ENCODE data around the gene NHLH1.
"Not testable (repeated sequence)": the region's sequence is repeated elsewhere in the genome, so short reads cannot be mapped to it uniquely, and the experiment has no call there.

Gene NHLH1

DNA sequence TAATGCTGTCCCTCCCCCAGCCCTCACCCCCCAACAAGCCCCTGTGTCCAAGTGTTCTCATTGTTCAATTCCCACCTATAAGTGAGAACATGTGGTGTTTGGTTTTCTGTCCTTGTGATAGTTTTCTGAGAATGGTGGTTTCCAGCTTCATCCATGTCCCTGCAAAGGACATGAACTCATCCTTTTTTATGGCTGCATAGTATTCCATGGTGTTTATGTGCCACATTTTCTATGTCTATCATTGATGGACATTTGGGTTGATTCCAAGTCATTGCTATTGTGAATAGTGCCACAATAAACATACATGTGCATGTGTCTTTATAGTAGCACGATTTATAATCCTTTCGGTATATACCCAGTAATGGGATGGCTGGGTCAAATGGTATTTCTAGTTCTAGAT lies 17.9 kb downstream of the NHLH1 start:
- DNase-seq = not testable (repeated sequence)

DNA sequence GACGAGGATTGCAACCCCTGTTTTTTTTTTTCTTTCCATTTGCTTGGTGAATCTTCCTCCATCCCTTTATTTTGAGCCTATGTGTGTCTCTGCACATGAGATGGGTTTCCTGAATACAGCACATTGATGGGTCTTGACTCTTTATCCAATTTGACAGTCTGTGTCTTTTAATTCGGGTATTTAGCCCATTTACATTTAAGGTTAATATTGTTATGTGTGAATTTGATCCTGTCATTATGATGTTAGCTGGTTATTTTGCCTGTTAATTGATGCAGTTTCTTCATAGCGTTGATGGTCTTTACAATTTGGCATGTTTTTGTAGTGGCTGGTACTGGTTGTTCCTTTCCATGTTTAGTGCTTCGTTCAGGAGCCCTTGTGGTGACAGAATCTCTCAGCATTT lies 21.5 kb downstream of the NHLH1 start:
- not testable (repeated sequence) for DNase-seq

DNA sequence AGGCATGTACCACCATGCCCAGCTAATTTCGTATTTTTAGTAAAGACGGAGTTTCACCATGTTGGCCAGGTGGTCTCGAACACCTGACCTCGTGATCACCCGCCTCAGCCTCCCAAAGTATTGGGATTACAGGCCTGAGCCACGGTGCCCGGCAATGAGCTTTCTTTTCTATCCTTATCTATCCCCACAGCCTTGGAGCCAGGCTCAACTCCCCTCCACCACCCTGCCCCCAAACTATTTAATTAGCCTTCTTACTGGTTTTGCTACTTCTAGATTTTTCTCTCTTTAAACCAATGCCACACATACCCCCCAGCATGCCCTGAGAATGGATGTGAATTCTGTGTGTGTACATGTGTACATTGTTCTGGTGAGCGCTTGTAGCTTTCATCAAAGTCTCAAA lies 27.8 kb downstream of the NHLH1 start:
- DNase-seq = no peak

DNA sequence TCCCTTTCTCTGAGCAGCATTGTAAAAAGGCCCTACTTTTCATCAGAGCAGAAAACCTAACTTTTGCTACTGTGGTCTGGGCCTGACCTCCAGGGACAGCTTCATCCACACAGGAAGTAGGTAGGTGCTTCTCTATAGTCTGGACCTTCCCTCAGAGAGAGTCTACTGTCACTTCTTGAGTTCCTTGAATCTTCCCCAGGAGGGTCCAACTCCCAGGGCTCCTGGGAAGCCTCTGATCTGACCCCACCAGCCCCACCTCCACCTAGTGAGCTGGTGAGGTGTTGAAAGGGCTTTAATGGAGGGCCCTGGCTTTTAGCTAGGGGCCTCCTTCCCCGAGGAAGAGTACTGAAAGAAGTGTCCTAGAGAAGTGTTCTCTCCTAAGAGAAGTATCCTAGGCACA lies 30.8 kb downstream of the NHLH1 start:
- DNase-seq = no peak

DNA sequence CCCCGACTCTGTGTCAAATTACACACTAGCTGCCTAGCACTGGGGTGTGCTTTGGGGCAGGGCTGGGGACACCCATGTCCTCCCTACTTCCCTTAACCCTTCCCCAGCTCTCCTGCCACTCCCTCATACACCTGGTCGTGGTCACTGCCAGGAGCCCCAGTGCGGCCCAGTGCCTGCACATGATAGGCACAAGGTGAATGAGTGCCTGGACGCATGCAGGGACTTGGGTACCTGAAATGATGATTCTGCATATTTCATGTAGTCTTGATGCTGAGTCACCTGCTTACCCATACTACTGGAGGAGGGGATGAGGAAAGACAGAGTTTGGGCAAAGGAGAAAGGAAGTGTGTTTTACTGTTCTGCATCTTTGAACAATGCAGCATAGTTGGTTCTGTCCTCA lies 32.0 kb downstream of the NHLH1 start:
- no peak for DNase-seq

DNA sequence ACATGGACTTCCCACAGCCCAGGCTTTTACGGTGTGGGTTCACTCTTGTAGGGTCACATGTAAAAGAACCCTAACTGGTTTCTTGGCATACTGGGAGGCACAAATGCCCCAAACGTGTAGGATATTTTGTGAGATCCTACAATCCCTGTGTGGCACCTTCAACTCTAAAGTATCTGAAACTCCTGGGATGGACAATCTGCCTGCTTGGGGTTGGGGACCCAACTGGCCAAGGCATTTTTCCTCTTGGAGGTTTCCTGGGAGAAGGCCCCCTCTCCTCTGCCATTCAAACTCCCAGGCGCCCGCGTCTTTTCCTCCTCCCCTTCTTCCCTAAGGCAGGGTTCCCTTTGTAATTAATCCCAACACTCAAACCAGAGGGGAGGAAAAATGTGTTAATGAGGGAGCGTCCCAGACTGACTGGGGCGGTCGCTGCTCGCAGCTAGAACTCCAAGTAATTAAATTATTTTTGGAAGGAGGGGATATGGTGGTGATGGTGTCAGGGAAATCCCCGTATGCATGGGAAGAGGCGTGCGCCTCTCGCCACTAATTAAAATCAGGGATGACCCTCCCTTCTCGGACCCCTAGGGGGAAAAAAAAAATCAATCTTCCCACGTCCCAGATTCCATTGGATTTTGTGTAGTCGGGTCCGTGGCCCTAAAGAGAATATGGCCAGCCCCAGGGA lies 32.8 kb downstream of the NHLH1 start:
- DNase-seq = no peak

DNA sequence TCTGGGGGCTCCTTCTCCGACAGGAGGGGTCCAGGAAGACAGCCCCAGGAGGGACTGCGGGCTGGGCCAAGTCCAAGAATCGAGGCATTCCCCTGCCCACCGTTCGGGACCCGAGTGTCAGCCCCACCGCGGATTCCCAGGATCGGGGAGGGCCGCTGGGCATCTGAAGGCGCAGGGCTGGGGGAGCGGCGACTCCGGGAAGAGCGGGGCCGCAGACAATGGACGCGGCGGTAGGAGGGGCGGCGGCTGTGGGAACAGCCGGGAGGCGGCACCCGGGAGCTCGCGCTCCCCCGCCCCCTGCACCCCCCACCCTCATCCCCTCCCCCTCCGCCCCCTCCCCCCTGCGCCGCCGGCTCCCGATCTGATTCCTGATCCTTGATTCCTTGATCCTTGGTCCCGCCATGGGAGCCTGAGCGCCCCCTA lies 33.4 kb downstream of the NHLH1 start, which contains the start of gene VANGL2:
Gene VANGL2 (plus strand): TSS at position 342 of the 423 bp plus-strand sequence. CDS start 15,274 bp downstream, outside the sequence.
- DNase-seq = peak; percentile 79

DNA sequence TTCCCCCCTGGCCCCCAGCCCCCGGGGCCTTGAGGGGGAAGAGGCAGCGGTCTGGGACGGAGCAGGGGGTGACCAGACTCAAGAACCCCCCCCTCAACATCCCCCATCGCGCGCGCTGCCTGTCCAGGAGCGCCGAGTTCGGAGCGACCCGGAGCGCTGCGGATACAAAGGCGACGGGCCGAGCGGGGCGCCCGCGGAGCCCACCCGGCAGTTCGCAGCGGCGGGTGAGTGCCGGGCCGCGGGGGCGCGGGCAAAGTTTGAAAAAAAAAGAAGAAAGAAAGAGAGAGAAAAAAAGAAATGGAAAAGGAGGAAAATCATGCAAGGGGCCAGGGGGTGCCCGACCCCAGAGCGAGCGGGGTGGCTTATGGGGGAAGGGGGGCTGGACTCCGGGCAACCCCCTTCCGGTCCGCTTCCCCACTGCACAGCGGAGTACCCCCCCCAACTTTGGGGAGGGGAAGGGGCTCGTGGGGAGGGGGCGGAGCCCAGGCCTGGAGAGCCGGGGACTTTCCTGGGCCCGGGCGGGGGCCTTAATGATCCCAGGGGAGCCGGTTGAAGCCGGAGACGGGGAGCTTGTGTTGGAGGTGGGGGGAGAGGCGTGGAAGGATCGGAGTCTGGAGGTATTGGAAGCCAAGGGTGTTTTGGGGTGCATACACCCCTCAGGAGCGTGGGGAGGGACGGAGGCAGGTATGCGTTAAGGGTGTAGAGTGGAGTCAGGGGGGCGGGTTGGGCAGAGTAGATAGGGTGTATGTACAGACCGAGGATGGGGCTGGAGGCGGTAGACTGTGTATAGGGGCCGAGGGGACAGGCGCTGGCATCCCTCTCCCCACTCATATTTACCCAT lies 34.0 kb downstream of the NHLH1 start:
- DNase-seq = peak; percentile 58

DNA sequence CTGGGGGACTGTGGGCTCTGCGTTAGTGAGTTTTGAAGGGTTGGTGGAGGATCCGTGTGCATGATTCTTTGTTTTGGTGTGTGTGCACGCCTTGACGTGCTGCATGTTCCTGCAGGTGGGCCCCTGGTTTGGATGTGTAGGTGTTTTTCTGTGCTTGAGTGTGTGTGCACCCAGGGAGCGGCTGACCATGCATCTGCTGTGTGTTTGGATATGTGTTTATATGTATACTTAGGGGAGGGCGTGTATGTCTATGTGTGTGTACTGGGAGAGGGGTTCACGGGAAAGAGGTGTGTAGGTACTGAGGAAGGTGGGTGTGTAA lies 34.6 kb downstream of the NHLH1 start:
- no peak for DNase-seq

DNA sequence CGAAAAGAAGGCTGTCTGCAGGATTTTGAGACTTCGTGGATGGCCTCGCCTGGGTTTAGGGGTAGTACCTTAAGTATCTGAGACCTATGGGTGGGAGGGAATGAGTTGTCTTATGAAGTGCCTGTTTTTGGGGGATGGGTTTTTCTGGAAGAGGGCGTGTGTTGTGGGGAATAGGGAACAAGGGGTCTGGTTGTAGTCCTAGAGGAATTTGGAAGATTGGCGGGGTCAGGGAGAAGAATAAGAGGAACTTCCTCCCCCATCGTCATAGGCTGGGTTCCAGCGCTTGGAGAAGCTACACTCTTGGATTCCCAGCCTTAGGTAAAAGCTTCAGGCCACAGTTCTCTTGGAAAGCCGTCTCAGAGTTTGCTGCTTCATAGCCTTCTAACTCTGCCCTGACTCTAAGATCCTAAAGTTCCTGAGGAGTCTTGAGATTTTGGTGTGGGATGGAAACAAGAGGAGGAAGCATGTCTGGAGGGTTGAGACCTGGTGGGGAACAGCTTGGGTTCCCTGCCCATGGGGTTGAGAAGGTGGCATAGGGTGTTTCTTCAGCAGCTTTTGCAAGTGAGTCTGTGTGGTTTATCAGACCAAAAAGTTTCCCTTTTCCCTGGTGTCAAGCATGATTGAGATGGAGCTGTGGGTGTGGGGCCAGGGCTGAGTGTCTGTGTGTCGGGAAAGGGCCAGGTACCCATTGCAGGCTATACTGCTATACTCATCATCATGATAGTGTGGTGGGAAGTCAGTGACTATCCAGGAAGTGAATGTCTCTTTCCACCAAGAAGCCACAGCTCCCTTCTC lies 35.3 kb downstream of the NHLH1 start:
- no peak for DNase-seq

DNA sequence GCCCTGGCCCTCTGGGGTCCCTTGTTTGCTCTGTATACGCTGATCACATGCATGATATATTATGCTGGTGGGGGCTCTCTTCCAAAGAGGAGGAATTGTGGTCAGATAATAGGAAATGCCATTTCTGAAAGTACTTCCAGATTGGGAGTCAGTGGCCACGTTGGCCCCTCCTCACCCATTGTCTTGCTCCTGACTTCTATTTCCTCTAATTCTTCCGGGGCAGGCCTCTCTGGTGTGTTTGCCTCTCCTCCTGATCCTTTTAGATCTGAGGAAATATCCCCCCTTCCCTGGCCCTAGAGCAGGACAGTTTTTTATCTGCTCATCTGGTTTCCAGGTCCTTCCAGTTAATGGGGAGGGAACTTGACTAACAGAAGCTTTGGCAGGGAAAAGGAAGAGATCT lies 36.4 kb downstream of the NHLH1 start:
- no peak for DNase-seq

DNA sequence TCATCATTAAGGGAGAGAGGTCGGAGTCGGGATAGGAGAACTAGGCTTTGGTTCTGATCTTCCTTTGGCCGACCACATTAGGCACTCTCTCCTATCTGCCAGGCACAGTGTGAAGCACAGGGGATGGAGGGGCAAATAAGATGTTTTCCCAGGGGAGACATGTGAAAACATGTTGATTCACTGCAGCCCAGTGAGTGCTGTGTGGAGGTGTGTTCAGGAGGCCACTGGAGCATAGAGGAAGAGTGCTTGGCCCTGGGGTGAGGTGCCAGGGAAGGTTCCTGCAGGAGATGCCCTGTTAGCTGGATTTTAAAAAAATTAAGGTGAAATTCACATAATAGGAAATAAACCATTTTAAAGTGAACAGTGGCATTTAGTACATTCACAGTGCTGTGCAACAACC lies 37.2 kb downstream of the NHLH1 start:
- no peak for DNase-seq

DNA sequence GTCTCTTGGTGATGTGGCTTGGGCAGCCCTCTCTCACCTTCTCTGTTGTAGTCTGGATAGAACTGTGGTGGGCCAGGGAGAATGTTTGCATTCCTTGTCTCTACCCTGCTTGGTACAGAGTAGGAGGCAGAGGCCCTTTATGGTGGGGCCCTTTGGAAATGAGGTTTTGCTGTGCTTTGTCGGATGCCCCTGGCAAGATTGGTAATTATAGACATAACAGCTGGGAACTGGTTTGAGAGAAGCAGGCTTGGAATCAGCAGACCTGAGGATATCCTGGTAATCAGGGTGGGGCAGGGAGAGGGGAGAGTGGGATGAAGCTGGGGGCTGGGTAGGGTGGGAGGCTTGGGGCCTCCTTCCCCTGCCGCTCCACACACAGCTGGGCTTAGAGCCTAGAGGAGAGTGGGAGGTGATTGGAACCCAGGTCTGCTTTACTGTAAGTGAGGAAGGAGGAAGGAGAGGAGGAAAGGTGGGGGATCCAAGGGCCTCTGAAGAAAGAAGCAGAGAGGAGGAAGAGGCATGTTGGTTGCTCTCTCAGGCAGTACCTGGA lies 38.5 kb downstream of the NHLH1 start:
- DNase-seq = no peak

DNA sequence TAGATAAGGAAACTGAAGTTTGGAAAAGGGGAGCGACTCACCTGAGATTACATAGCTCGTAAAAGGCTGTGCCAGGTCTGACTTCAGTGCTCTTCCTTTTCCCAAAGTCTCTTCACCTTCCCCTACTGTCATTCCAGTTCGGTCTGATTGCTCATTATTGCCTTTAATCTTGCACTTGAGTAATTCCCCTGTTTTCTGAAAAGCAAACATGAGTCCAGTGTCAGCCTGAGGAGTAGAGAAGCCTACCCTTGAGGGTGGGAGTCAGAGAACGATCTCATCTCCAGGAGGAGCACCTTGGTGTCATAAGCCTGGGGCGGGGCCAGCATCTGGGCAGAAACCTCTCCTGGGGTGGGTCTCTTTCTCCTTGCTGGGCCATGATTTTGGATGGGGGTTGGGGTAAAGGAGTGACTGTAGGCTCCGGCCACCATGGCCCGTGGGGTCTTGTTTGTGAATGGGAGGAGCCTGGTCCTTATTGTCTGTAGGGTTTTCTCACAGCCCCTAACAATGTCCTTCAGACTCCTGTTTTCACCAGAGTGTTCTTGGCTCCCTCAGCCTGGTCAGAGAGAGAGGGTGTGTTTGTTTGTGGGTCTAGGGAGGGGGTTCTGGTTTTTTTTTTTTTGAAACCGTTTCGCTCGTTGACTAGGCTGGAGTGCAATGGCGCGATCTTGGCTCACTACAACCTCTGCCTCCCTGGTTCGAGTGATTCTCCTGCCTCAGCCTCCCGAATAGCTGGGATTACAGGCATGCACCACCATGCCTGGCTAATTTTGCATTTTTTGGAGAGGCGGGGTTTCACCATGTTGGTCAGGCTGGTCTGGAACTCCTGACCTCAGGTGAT lies 39.5 kb downstream of the NHLH1 start:
- no peak for DNase-seq

DNA sequence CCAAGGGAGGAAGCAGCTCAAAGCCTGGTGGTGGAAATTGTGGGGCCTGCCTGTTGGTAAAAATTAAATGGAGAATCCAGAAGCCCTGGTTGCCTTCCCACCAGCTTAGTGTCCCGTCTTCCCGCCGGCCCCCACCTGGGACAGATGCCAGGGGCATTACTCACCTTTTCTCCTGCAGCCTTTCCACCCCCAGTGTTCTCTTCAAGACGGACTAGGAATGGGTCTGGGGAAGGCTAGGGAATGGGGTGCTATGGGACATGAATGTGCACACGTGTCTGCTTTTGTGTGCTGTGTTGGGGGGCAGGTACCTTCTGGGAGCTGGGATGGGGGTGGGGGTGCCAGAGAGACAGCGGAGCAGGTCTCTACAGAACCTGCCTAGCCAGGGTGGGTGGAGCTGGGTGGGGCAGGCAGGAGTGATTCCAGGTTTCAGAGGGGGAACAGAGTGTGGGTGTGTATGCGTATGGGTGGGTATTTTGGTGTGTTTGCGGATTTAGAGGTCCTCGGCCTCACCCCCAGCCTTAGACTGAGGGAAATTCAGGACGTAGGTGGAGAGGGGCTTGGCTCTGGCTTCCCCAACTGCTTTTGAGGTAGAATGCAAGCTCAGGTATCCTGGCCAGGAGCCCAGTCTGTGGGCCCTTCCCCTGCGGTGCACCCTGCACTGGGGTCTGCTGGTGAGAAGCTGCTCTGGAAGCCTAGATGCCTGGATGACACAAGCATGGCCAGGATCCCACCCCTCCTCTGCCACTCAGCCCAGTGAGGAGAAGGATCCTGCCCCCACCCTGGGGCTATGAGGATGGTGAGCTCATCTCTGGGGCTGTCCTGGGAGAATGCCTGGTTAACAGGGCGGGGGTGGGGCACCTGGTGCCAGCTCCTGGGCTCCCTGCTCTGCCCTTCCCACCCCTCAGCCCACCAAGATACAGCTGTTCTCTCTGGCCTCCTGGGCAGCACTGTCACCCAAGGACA lies 41.2 kb downstream of the NHLH1 start:
- DNase-seq = no peak

DNA sequence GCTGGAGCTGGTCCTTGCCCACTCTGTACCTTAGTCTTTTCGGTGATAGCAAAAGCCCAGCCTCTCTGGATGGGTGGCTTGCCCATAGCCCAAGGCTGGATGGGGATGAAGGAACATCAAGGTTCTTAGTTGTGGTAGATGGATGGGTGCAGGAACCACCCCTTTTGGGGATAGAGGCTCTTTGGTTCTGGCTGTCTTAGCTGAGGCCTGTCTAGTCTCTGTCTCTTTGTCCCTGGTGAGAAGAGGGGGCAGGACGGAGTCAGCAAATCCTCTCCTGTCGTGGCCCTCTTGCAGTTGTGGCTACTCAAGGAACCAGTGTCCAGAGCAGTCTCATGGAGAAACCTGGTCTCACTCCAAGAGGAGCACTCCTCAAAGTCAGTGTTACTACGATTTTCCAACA lies 42.0 kb downstream of the NHLH1 start:
- DNase-seq = no peak

DNA sequence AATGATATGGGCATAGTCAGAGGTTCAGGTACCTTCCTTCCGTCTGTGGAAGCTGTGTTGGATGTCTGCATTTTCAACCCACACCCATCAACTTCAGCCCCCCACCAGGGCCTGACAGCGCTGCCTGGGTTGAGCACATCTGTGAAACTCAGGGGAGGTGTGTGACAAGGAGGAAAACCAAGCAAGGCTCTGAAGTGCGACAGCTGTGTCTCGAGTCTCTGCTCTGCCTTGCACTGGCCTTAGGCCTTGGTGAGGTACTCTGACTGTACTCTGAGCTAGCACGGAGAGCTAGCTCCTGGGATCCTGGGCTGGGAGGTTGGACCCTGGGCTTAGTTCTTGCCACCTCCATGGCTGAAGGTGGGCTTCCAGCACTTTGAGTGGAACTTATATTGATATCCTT lies 42.6 kb downstream of the NHLH1 start:
- no peak for DNase-seq

DNA sequence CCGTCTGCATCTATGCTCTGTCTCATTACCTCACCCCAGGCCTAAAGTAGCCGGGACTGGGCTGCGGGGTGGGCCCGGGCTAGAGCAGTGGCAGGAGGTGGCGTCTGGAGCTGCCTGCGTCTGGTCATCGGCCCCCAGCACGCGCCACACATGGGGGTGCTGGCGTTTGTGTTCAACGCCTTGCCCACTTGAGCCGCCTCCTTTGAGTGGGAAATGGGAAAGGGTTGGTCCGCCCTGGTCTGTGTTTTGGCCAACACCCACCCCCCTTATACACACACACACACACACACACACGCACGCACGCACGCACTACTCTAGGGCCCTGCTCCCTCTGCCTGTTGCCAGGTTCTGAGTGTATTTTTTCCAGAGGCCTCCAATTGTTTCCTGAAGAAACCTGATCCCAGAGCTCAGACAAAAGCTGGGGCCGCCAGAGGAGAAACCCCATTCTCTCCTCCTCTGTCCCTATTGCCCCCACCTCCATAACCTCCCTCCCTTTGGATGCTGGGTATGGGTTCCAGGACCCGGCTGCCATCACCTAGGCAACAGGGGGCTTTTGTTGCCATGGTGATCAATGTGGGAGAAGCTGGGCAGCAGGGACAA lies 43.6 kb downstream of the NHLH1 start:
- peak; percentile 69 for DNase-seq

DNA sequence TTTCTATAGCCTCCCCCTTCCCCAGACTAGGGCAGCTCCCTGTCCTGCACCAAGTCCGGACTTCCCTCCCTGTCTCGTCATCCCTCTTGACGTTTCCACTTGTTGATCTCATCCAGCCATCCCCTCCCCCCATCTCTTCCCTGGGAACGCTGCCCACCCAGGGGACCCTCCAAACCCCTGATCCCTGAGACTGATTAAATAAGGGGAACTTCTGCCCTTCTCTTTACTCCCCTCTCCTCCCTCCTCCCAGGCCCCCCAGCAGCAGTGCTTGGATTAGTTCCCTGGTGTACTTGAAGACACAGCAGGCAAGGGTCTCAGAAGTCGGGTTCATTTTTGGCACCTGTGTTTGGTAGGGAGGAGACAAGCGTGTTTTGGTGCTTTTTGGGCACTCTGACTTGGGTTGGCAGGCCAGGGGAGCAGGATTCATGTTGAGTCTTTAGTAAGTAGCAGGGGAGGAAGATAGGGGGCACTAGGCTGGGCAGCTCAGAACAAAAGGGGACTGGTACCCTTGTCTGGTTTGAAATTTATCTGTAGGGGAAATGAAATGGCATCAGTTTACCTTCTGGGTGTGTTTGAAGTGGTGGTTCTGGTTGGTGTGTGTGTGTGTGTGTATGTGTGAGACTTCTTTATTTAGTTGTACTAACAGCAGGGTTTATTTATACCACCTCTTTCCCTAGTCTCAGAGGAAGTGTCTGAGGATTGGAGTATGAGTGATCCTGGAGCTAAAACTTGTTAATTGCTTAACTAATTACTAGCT lies 44.6 kb downstream of the NHLH1 start:
- no peak for DNase-seq

DNA sequence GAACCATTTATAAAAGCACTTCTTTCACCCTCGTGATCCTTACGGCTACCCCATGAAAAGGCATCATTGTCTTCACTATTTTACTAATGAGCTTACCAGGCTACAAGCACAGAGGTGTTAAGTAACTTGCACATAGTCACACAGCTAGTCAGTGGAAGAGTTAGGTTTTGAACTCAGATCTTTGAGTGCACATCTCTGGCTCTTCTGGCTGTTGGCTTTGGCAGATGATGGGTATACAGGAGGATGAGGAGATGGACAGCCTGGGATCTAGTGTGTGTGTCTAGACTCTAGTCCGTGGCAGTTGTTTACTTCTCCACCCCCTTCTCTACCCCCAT lies 45.1 kb downstream of the NHLH1 start:
- no peak for DNase-seq

Measured in NCI-H2107 (cell line).